Calu3 (cell line): ENCODE data around the gene SIVA1. TPM values are rescaled to one million over a fixed set of nuclear protein-coding genes. Genes with fewer than 3 reads are reported as not detected.

ENCODE experiments used
- Bru-seq: library from RNA; stranded (reverse); fragments of 400-500 nt; gene quantifications from one replicate; lab custom pipeline; 2021; lab: Mats Ljungman, UMichigan
- BruChase-seq, 2 experiments: library from RNA; stranded (reverse); fragments of 400-500 nt; gene quantifications; one replicate each; lab custom pipeline; 2021; lab: Mats Ljungman, UMichigan
- BruUV-seq: library from RNA; stranded (reverse); fragments of 400-500 nt; replicated peaks from 2 replicates; lab custom pipeline; 2021; lab: Mats Ljungman, UMichigan
- CTCF ChIA-PET: fragments of 300-600 bp; sonication (Branson Sonifier 250); formaldehyde crosslinking; loops from one replicate; lab custom pipeline; 2022; ENCODE audit warnings: antibody characterized with exemption; lab: Charles Lee
- DNase-seq: peaks from one replicate; pipeline ENCODE4 v3.0.0; 2022
- H3K27ac Mint-ChIP-seq: one replicate; pipeline ENCODE4 v1.8.0; 2022; ENCODE audit warnings: mixed read lengths; ENCODE audit not compliant: unreplicated experiment
- H3K27me3 Mint-ChIP-seq: one replicate; pipeline ENCODE4 v1.8.0; 2022; ENCODE audit warnings: mixed read lengths; ENCODE audit not compliant: unreplicated experiment
- H3K36me3 Mint-ChIP-seq: one replicate; pipeline ENCODE4 v1.8.0; 2022; ENCODE audit warnings: mild to moderate bottlenecking, moderate library complexity, mixed read lengths; ENCODE audit not compliant: insufficient read depth, unreplicated experiment
- H3K4me1 Mint-ChIP-seq: one replicate; pipeline ENCODE4 v1.8.0; 2022; ENCODE audit warnings: mild to moderate bottlenecking, low read depth, mixed read lengths; ENCODE audit not compliant: unreplicated experiment
- H3K4me3 Mint-ChIP-seq: one replicate; pipeline ENCODE4 v1.8.0; 2022; ENCODE audit warnings: mild to moderate bottlenecking, low read depth, moderate library complexity, mixed read lengths; ENCODE audit not compliant: unreplicated experiment
- H3K9me3 Mint-ChIP-seq: one replicate; pipeline ENCODE4 v1.8.0; 2022; ENCODE audit warnings: low read depth, mixed read lengths; ENCODE audit not compliant: unreplicated experiment
- intact Hi-C: fragments of 100-400 bp; cut with micrococcal nuclease; formaldehyde crosslinking; loops from one replicate; pipeline ENCODE4 v1.10.0; 2022; ENCODE audit not compliant: unreplicated experiment
- long read RNA-seq: library from polyadenylated mRNA; stranded (forward); transcript quantifications from one replicate; pipeline ENCODE4 v2.0.0, GENCODE V29; 2022
- total RNA-seq: library from RNA; stranded (reverse); gene quantifications from 2 replicates; pipeline ENCODE4 v1.2.3, GENCODE V29; 2022
- TF ChIP-seq, protein P1 (sequence below): fragments of 200-600 bp; IDR thresholded peaks from one replicate; pipeline ENCODE4 v1.8.0; 2022; ENCODE audit warnings: antibody characterized with exemption; ENCODE audit not compliant: unreplicated experiment

SIVA1 gene, protein sequence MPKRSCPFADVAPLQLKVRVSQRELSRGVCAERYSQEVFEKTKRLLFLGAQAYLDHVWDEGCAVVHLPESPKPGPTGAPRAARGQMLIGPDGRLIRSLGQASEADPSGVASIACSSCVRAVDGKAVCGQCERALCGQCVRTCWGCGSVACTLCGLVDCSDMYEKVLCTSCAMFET
- total RNA-seq (72.3 and 73.3 TPM in 2 replicates), Bru-seq, nascent RNA (percentile 71 among the genes with signal in this experiment), BruChase-seq, experiment 1, labeled RNA remaining after a 6-hour chase (percentile 74 among the genes with signal in this experiment), BruChase-seq, experiment 2, labeled RNA remaining after a 2-hour chase (percentile 74 among the genes with signal in this experiment)
- long read RNA-seq, transcript SIVA1-202 (3 exons, 550 nt), result minor isoform, 5 of 157 reads
- long read RNA-seq, transcript SIVA1-201 (4 exons, 802 nt), result major isoform, 138 of 157 reads
- long read RNA-seq, partial matches to known transcripts, result 1 of 157 reads
- long read RNA-seq, other reads (novel, unspliced or antisense), result 10 of 157 reads

DNA sequence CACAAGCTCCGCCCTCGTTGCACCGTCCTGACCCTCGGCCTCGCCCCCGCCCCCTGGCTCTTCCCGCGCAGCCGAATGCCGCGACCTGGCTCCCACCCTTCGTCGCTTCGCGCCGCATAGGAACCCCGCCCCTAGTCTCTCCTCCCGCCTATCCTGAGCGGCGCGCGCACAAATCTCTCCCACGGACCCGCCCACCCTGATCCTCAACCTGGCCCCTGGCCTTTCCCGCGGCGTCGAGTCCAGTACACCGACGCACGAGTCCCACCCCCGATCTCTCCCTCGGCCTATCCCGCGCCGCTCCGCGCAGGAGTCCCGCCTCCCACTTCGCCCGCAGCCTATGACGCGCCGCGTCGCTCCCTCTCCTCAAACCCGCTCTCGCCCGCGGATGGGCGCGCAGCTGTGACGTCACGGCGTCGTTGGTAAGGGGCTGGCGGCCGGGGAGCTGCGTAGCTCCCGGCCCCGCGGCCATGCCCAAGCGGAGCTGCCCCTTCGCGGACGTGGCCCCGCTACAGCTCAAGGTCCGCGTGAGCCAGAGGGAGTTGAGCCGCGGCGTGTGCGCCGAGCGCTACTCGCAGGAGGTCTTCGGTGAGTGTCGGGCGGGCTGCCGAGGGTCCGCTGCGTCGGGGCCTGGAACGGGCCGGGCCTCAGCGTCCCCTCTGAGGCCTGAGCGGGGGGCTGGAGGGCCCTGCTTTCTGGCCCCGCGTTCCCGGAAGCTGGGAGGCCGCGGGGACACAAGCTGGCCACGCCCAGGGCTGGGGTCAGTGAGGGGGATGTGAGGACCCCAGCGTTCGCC, at the start of gene SIVA1:
TSS of gene SIVA1 (plus strand) at position 413 of the 793 bp plus-strand sequence. CDS start at position 468, 55 bp downstream.
- Mint-ChIP-seq H3K27ac (peak within 1 kb of the TSS; percentile 84), H3K4me1 (peaks cover 28% of the 10 kb centered on the region), H3K36me3 (peaks cover 27% of the 10 kb centered on the region), H3K4me3 (peak within 1 kb of the TSS; percentile 100), H3K9me3 (no peaks in the 10 kb centered on the region), H3K27me3 (no peaks in the 10 kb centered on the region)
- TF ChIP-seq, protein P1, sequence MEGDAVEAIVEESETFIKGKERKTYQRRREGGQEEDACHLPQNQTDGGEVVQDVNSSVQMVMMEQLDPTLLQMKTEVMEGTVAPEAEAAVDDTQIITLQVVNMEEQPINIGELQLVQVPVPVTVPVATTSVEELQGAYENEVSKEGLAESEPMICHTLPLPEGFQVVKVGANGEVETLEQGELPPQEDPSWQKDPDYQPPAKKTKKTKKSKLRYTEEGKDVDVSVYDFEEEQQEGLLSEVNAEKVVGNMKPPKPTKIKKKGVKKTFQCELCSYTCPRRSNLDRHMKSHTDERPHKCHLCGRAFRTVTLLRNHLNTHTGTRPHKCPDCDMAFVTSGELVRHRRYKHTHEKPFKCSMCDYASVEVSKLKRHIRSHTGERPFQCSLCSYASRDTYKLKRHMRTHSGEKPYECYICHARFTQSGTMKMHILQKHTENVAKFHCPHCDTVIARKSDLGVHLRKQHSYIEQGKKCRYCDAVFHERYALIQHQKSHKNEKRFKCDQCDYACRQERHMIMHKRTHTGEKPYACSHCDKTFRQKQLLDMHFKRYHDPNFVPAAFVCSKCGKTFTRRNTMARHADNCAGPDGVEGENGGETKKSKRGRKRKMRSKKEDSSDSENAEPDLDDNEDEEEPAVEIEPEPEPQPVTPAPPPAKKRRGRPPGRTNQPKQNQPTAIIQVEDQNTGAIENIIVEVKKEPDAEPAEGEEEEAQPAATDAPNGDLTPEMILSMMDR, result no peak
- DNase-seq, result peak; percentile 99
- BruUV-seq, result no TSS peak
- CTCF ChIA-PET, result interaction anchor here (0.7 to 1.4 kb wide), 6 partner anchors 16 to 737 kb away, joined by 3 to 7 read pairs (median 4); partner anchors contain the start of gene CLBA1
- intact Hi-C loops, result no loop called here

DNA sequence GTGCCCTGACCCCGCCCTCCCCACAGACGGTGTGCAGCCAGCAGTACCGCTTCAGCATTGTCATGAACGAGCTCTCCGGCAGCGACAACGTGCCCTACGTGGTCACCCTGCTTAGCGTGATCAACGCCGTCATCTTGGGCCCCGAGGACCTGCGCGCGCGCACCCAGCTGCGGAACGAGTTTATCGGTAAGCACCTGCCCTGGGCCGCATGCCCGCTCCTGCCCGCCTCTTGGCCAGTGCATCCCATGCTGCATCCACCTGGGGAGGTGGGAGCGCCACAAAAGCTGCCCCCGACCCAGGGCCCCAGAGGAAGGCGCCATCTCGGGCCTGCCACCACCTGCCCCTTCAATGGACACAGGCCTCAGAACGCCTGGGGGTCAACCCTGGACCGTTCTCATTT, 49.7 kb upstream of the SIVA1 start:
- Mint-ChIP-seq H3K36me3 (peaks cover 75% of the 10 kb centered on the region), H3K4me3 (no peak overlapping the region), H3K27me3 (no peaks in the 10 kb centered on the region), H3K9me3 (no peaks in the 10 kb centered on the region), H3K4me1 (no peaks in the 10 kb centered on the region), H3K27ac (no peak overlapping the region)
- TF ChIP-seq, protein P1, result no peak
- no peak for DNase-seq
- no TSS peak for BruUV-seq
- CTCF ChIA-PET, result no interaction called here
- intact Hi-C loops, result no loop called here

DNA sequence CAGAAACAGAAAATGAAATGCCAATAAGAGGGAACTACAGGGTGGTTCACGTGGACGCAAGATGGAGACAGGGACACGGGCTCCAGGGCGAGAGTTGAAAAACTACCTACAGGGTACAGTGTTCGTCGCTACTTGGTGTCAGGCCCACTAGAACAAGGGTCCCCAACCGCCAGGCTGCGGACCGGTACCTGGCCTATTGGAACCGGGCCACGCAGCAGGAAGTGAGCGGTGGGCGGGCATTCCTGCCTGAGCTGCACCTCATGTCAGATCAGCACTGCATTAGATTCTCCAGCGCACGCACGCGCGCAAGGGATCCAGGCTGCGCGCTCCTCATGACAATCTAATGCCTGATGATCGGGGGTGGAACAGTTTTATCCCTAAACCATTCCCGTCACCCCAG, 48.7 kb upstream of the SIVA1 start:
- Mint-ChIP-seq H3K36me3 (peaks cover 77% of the 10 kb centered on the region), H3K27me3 (no peaks in the 10 kb centered on the region), H3K4me1 (no peaks in the 10 kb centered on the region), H3K27ac (no peak overlapping the region), H3K4me3 (no peak overlapping the region), H3K9me3 (no peaks in the 10 kb centered on the region)
- intact Hi-C loops, result no loop called here
- TF ChIP-seq, protein P1, result no peak
- DNase-seq, result no peak
- BruUV-seq, result no TSS peak
- CTCF ChIA-PET, result interaction anchor here (0.6 kb wide), 1 partner anchor 109 kb away, joined by 6 read pairs; no protein-coding TSS in a partner anchor

DNA sequence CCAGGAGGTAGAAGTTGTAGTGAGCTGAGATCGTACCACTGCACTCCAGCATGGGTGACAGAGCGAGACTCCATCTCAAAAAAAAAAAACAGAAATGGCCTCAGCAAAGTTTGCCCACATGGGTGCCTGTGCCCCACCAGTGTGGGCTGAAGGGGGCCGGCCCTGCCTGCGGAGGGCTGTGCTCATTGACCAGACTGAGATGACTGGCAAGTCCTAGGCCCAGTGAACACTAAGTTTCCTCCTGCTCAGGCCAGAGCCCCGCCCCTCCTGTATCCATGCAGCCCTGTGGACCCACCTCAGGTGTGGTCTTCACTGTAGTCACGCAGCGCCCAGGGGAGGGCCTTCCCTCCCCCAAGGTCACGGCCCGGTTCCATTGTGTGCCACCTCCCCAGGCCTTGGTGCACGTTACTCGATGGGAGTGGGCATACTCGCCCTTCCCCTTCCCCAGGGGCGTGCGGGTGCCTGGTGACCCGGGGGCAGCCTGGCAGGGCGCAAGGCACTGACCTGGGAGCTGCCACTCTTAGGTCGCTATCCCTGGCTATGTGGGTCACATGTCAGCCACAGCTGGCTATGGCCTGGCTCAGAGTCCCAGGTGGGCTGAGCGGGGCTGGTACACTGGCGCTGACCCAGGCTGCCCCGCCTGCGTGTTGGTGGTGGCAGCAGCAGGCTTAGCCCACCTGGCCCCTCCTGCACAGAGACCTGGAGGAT, 47.5 kb upstream of the SIVA1 start:
- CTCF ChIA-PET, result interaction anchor here (0.5 kb wide), 1 partner anchor 39 kb away, joined by 5 read pairs; no protein-coding TSS in a partner anchor
- Mint-ChIP-seq H3K9me3 (no peaks in the 10 kb centered on the region), H3K27ac (no peak overlapping the region)

More for the DNA sequence above, 47.5 kb upstream of the SIVA1 start:
- TF ChIP-seq, protein P1, result no peak
- BruUV-seq, result no TSS peak
- Mint-ChIP-seq H3K27me3 (no peaks in the 10 kb centered on the region), H3K36me3 (peaks cover 71% of the 10 kb centered on the region), H3K4me1 (no peaks in the 10 kb centered on the region), H3K4me3 (no peak overlapping the region)
- intact Hi-C loops, result loop anchor here (5.0 kb wide), 1 partner anchor 38 kb away; no protein-coding TSS in a partner anchor
- DNase-seq, result no peak
